Keratinocyte (primary cell): ENCODE measurements around the gene CNKSR2.

ENCODE experiments used
- CTCF ChIP-seq, 3 experiments: IDR thresholded peaks in 1 of 3; conservative IDR thresholded peaks in 1 of 3; optimal IDR thresholded peaks in 1 of 3; 2 replicates in 2 of 3; 3 replicates in 1 of 3; pipeline versions ENCODE3 to v1.5.1; 2011; ENCODE audit warnings: low read length in 3 of 3, mild to moderate bottlenecking in 3 of 3, moderate library complexity in 2 of 3, control low read depth in 1 of 3, inconsistent platforms in 1 of 3; ENCODE audit not compliant: insufficient read depth in 2 of 3; ENCODE audit errors: extremely low read depth in 1 of 3
- EZH2 ChIP-seq: IDR thresholded peaks from one replicate; pipeline ENCODE4 v1.6.1; 2012; ENCODE audit warnings: inconsistent platforms, mild to moderate bottlenecking, low read length, moderate library complexity

GRCh38 chrX:21610168-21610567 is 235.9 kb downstream of the CNKSR2 start:
- TF ChIP-seq CTCF (optimal IDR thresholded peaks at IDR 0.05 in 1 of 3, IDR thresholded peaks at IDR 0.05 in 1 of 3, conservative IDR thresholded peaks at IDR 0.05 in 1 of 3; ENCODE audit: extremely low read depth in 1 of 3, insufficient read depth in 2 of 3, low read length in 3 of 3) = no peak
- TF ChIP-seq EZH2 = no peak
